Adrenal gland (tissue), 12 donors: ENCODE measurements around the gene EPO. TPM values are rescaled to one million over a fixed set of nuclear protein-coding genes. Genes with fewer than 3 reads are reported as not detected.

Experiments
- DNase-seq, 7 donors: peaks; one replicate each; pipeline ENCODE4 v3.0.0-alpha.2; 2019 to 2020
- H3K27ac ChIP-seq, 5 donors: fragments of 200-600 bp; sonication (generic) in 4 of 5; 1 replicate in 3 of 5; 2 replicates in 2 of 5; pipeline versions ENCODE4 v1.5.1 to v1.8.0; 2016 to 2020; ENCODE audit warnings: mild to moderate bottlenecking in 1 of 5
- H3K27me3 ChIP-seq: fragments of 200-600 bp; 2 replicates; pipeline ENCODE4 v1.8.0; 2021
- H3K36me3 ChIP-seq, 2 donors: fragments of 200-600 bp; replicated peaks in 1 of 2; 1 replicate in 1 of 2; 2 replicates in 1 of 2; pipeline versions ENCODE4 v1.5.1 to v1.8.0; 2018 to 2022
- H3K4me1 ChIP-seq, 2 donors: fragments of 200-600 bp; replicated peaks in 1 of 2; 1 replicate in 1 of 2; 2 replicates in 1 of 2; pipeline versions ENCODE4 v1.5.1 to v1.8.0; 2018 to 2021
- H3K4me3 ChIP-seq, 4 donors: fragments of 200-600 bp; sonication (generic) in 3 of 4; one replicate each; pipeline ENCODE4 v1.5.1; 2016 to 2018
- H3K9me3 ChIP-seq, 3 donors: fragments of 200-600 bp; sonication (generic) in 1 of 3; replicated peaks in 1 of 3; 1 replicate in 2 of 3; 2 replicates in 1 of 3; pipeline versions ENCODE4 v1.5.1 to v1.8.0; 2016 to 2021
- POLR2A ChIP-seq, 2 donors: fragments of 450-650 bp; IDR thresholded peaks; one replicate each; pipeline ENCODE4 v1.6.1; 2017; ENCODE audit warnings: antibody characterized with exemption in 2 of 2, mild to moderate bottlenecking in 2 of 2, moderate library complexity in 1 of 2
- WGBS, 4 donors: extraction: QIAGEN DNeasy Blood & Tissue Kit in 2 of 4; methylation state at CpG; one replicate each; pipeline versions ENCODE4 v1.1.5 to v1.1.7; 2013 to 2017; 5-methylcytosine and 5-hydroxymethylcytosine counted together
- intact Hi-C, 2 donors: fragments of 100-400 bp; cut with DNase I; formaldehyde crosslinking; loops; one replicate each; pipeline versions ENCODE4 v1.14.1 to v1.15.0; 2022 to 2023
- polyA plus RNA-seq, 3 donors: library from polyadenylated mRNA; stranded (reverse); fragments of 200-250 nt in 2 of 3; fragments of 350-450 nt in 1 of 3; fragmentation: Illumina TruSeq in 1 of 3; extraction: RNeasy Lipid Tissue Mini Kit (QIAGEN cat#74804) in 1 of 3; gene quantifications; one replicate each; pipeline ENCODE4 v1.2.3, GENCODE V29; 2013 to 2014
- total RNA-seq, 9 donors: library from RNA; depleted of rRNA in 4 of 9; stranded (reverse); fragments of >200 nt in 4 of 9; fragments of 120-200 nt in 1 of 9; fragmentation: NEBNext Ultra II Directional in 1 of 9; extraction: Animal tissue kit (Norgen Biotek cat#: 25700) in 1 of 9; gene quantifications; one replicate each; pipeline versions ENCODE4 v1.1.0 to v1.2.4, GENCODE V29; 2013 to 2023
- TF ChIP-seq, protein P1 (sequence below), 6 experiments: fragments of 450-650 bp in 4 of 6; fragments of 200-600 bp in 2 of 6; sonication (generic) in 1 of 6; IDR thresholded peaks; 1 replicate in 5 of 6; 2 replicates in 1 of 6; pipeline versions ENCODE4 v1.5.1 to v1.8.0; 2016 to 2021; ENCODE audit warnings: antibody characterized with exemption in 6 of 6, mild to moderate bottlenecking in 2 of 6, moderate library complexity in 1 of 6
- donor health status: healthy with polysubstance abuse.
- donor health status: Bipolar disorder and iron deficiency.
- donor health status: DM: yes; HTN: yes; CAD: no.
- donor health status: DM: no; HTN: no; CAD: no.
- donor health status: DM: no; HTN: no; CAD: no.
- donor health status: DM: yes; HTN: yes; CAD: no.

EPO gene
- total and polyA plus RNA-seq, 12 donors = 0.10 to 0.17 TPM; not detected in 10

DNA sequence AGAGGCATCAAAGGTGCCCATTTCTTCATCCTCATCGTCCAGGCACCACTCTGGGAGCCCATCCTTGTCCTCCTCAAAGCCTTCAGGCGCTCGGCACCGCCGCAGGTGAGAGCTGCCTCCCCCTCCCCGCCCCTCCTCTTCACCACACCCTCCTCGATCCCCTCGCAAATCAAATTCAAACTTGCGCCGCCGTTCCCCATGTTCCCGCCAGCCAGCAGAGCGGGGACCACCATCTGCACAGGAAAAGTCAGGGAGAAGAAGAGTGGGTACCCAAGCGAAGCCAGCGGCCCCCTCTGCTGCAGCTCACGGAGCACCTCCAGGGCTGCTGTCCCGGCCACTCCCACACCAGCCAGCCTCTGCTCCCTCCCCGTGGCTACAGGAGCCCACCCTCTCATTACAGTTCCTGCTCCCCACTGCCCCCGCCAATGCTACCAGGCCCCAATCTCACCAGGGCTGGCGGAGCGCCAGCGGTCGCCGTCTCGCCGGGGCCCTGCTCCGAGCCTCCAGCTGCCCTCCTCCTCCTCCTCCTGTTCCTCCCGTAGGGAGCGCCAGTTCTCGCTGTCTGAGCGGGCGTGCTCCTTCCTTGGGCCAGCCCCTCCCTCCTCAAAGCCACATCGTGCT is 34.0 kb upstream of the EPO start:
- peaks cover 0 to 73% of the 10 kb centered on the region in 2 donors for H3K36me3 ChIP-seq
- DNase-seq = peak in 3 of 7 donors; percentile 13 to 32 (median 25)
- no peaks in the 10 kb centered on the region for H3K9me3 ChIP-seq
- WGBS, 4 donors = 71 to 86% (median 77%) methylated on average over 32 to 33 of the region's 33 CpGs
- intact Hi-C loops = loop anchor here in 1 of 2 donors (5.0 kb wide), 2 partner anchors 114 to 219 kb away; partner anchors contain the start of gene SAP25
- TF ChIP-seq POLR2A (IDR thresholded peaks at IDR 0.05) = no peak
- TF ChIP-seq, protein P1, sequence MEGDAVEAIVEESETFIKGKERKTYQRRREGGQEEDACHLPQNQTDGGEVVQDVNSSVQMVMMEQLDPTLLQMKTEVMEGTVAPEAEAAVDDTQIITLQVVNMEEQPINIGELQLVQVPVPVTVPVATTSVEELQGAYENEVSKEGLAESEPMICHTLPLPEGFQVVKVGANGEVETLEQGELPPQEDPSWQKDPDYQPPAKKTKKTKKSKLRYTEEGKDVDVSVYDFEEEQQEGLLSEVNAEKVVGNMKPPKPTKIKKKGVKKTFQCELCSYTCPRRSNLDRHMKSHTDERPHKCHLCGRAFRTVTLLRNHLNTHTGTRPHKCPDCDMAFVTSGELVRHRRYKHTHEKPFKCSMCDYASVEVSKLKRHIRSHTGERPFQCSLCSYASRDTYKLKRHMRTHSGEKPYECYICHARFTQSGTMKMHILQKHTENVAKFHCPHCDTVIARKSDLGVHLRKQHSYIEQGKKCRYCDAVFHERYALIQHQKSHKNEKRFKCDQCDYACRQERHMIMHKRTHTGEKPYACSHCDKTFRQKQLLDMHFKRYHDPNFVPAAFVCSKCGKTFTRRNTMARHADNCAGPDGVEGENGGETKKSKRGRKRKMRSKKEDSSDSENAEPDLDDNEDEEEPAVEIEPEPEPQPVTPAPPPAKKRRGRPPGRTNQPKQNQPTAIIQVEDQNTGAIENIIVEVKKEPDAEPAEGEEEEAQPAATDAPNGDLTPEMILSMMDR (IDR thresholded peaks at IDR 0.05) = no peak
- H3K27ac ChIP-seq = peak overlapping the region in 1 of 5 donors; percentile 71
- H3K4me3 ChIP-seq = no peak overlapping the region
- H3K27me3 ChIP-seq = no peaks in the 10 kb centered on the region
- peaks cover 9 to 47% of the 10 kb centered on the region in 2 donors for H3K4me1 ChIP-seq

DNA sequence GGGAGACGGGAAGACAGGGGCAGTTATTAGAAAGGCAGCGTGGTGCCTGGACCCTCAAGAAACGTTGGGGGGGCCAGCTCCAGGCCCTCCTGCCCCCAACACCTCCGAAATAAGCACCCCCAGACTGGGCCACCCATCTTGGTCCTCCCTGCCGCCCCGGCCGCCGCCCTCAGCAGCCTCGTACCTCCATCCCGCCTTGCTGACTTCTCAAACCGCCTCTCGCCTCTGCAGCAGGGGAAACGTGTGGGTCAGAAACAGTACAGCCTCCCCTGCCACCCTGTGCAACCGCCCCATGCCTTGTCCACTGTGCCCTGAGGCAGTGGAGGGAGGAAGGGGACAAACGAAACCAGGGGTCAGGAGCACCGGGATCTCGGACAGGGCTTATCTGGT is 33.5 kb upstream of the EPO start:
- H3K4me3 ChIP-seq = no peak overlapping the region
- intact Hi-C loops = loop anchor here in 1 of 2 donors (5.0 kb wide), 2 partner anchors 115 to 220 kb away; partner anchors contain the start of gene SAP25
- TF ChIP-seq, protein P1 (IDR thresholded peaks at IDR 0.05) = no peak
- no peaks in the 10 kb centered on the region for H3K9me3 ChIP-seq
- H3K4me1 ChIP-seq = peaks cover 9 to 51% of the 10 kb centered on the region in 2 donors
- H3K27ac ChIP-seq = peak overlapping the region in 1 of 5 donors; percentile 71
- peak in 1 of 7 donors; percentile 13 for DNase-seq
- WGBS, 4 donors = 83 to 90% (median 90%) methylated on average over 13 to 17 of the region's 17 CpGs
- H3K27me3 ChIP-seq = no peaks in the 10 kb centered on the region
- peaks cover 0 to 68% of the 10 kb centered on the region in 2 donors for H3K36me3 ChIP-seq

DNA sequence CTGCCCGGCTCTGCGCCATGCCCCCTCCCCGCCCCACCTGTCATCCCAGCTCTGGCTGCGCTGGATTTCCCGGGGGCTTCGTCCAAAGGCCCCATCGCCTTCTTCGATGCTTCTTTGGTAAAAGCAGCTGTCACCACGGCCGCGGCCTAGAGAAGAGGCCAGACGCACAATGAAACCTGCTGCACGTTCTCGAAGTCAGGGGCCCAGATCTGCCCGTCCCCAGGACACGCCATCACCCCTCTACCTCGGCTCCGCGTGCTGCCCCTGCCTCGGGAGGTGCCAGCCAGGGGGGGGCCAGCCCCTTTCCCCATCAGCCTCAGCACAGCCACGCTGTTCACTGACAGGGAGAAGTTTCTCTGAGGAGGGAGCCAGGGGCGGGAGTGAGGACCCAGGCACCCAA is 33.0 kb upstream of the EPO start:
- 86 to 95% (median 88%) methylated on average over 17 to 22 of the region's 22 CpGs for WGBS, 4 donors
- no peak for TF ChIP-seq POLR2A (IDR thresholded peaks at IDR 0.05)
- TF ChIP-seq, protein P1 (IDR thresholded peaks at IDR 0.05) = no peak
- intact Hi-C loops = loop anchor here in 1 of 2 donors (5.0 kb wide), 2 partner anchors 115 to 220 kb away; partner anchors contain the start of gene SAP25
- H3K36me3 ChIP-seq = peaks cover 0 to 64% of the 10 kb centered on the region in 2 donors
- peak in 1 of 7 donors; percentile 22 for DNase-seq
- H3K4me3 ChIP-seq = no peak overlapping the region
- peaks cover 11 to 52% of the 10 kb centered on the region in 2 donors for H3K4me1 ChIP-seq
- H3K9me3 ChIP-seq = no peaks in the 10 kb centered on the region
- peak overlapping the region in 2 of 5 donors; percentile 69 to 71 for H3K27ac ChIP-seq
- H3K27me3 ChIP-seq = no peaks in the 10 kb centered on the region

DNA sequence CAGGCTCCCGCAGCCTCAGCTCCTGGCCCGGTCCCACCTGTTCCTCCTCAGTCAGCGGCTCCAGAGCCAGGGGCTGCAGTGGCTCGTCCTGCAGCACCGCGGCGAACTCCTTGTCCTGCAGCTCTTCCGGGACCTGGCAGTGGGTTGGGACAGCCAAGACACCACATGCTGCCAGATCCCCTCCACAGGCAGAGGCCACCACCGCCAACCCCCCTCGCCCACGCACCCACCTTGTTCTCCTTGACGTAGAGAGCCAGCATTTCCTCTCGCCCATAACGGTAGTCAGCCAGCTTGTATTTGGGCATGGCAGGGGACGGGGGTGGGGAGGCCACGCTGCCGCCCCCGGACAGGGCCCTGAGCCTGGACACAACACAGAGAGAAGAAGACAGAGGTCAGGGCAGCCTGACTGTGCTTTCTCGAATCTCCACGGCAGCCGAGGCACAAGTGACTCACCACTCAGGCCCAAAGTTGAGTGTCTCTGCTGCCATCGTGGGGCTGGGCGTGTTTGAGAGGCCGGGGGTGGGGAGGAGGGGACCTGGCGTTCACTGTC is 32.4 kb upstream of the EPO start:
- intact Hi-C loops = loop anchor here in 1 of 2 donors (5.0 kb wide), 2 partner anchors 116 to 221 kb away; partner anchors contain the start of gene SAP25
- no peaks in the 10 kb centered on the region for H3K27me3 ChIP-seq
- peaks cover 0 to 59% of the 10 kb centered on the region in 2 donors for H3K36me3 ChIP-seq
- no peaks in the 10 kb centered on the region for H3K9me3 ChIP-seq
- TF ChIP-seq, protein P1 (IDR thresholded peaks at IDR 0.05) = no peak
- no peak for TF ChIP-seq POLR2A (IDR thresholded peaks at IDR 0.05)
- peak overlapping the region in 4 of 5 donors; percentile 32 to 71 (median 60) for H3K27ac ChIP-seq
- DNase-seq = peak; percentile 69 to 83 (median 78)
- H3K4me1 ChIP-seq = peaks cover 16 to 58% of the 10 kb centered on the region in 2 donors
- WGBS, 4 donors = 59 to 68% (median 62%) methylated on average over 17 to 25 of the region's 25 CpGs
- H3K4me3 ChIP-seq = no peak overlapping the region
